Hindlimb muscle (tissue), 1 donor: ENCODE results near the gene SETDB2. TPM values are rescaled to one million over a fixed set of nuclear protein-coding genes. Genes with fewer than 3 reads are reported as not detected.

Experiments
- DNase-seq: peaks from one replicate; pipeline ENCODE4 v3.0.0-alpha.2; 2013
- polyA plus RNA-seq: library from polyadenylated mRNA; unstranded; fragments of 120-200 nt; gene quantifications from one replicate; pipeline ENCODE4 v1.2.1, GENCODE V29; 2013; ENCODE audit not compliant: insufficient read length

SETDB2 gene
- polyA plus RNA-seq, 1 donor = 8.5 TPM

GRCh38 chr13:49472186-49472585 lies 28.1 kb downstream of the SETDB2 start:
- no peak for DNase-seq

- no peak for DNase-seq
These were observed 32.5 kb downstream of the SETDB2 start for GRCh38 chr13:49476529-49476928.

- DNase-seq = no peak
These were observed 37.7 kb downstream of the SETDB2 start for GRCh38 chr13:49481788-49482187.

- no peak for DNase-seq
These were observed 44.5 kb downstream of the SETDB2 start for GRCh38 chr13:49488563-49488962.

GRCh38 chr13:49494645-49495044 lies 50.6 kb downstream of the SETDB2 start:
- peak; percentile 6 for DNase-seq

- DNase-seq = peak; percentile 71
These were observed 52.0 kb downstream of the SETDB2 start, which contains the start of gene PHF11 for GRCh38 chr13:49495783-49496762. PHF11 (plus strand) TSS chr13:49495953; CDS start chr13:49496002, 49 bp downstream.

GRCh38 chr13:49496837-49497236 lies 52.8 kb downstream of the SETDB2 start:
- peak; percentile 5 for DNase-seq

DNA sequence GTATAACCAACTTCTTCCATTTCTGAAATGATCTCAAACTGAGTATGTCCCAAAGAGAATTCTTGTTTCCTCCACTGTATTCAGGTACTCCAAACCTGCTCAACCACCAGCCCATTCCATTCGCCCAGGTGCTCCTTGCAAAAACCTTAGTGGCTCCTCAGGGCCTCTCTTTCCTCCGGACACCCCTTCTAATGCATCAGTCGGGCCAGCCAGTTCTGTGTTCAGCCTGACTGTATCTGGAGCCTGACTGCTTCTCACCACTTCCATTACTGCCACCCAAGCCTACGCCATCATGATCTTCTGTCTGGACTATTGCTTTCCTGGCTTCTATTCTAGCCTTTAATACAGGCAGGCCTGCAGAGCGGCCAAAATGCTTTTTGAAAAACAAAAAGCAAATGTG lies 53.2 kb downstream of the SETDB2 start:
- no peak for DNase-seq

GRCh38 chr13:49498206-49498605 lies 54.1 kb downstream of the SETDB2 start:
- no peak for DNase-seq

- no peak for DNase-seq
These were observed 56.0 kb downstream of the SETDB2 start for GRCh38 chr13:49499889-49500660.

- DNase-seq = no peak
These were observed 58.9 kb downstream of the SETDB2 start for GRCh38 chr13:49502954-49503353.

- DNase-seq = no peak
These were observed 59.9 kb downstream of the SETDB2 start for GRCh38 chr13:49503951-49504350.

DNA sequence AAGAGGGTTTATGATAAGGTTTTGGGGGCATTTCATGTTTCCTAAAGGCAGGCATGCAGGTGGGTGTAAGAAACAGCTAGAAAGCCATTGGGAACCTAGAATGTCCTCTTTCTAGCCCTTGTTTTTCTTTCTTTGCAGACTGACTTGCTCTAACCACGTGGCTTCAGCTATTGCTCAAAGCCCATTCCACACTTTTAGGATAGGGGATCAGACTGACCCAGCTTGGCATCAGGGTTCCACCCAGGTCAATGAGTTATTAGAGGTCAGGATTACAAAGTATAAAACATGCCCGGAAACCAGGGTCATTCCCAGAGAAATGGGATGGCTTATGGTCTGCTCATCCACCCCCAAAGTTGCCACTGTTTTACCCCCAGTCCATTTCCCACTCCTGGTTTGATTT lies 68.5 kb downstream of the SETDB2 start:
- no peak for DNase-seq

- DNase-seq = no peak
These were observed 72.4 kb downstream of the SETDB2 start for GRCh38 chr13:49516467-49516866.

- DNase-seq = no peak
These were observed 73.4 kb downstream of the SETDB2 start for GRCh38 chr13:49517461-49517860.

DNA sequence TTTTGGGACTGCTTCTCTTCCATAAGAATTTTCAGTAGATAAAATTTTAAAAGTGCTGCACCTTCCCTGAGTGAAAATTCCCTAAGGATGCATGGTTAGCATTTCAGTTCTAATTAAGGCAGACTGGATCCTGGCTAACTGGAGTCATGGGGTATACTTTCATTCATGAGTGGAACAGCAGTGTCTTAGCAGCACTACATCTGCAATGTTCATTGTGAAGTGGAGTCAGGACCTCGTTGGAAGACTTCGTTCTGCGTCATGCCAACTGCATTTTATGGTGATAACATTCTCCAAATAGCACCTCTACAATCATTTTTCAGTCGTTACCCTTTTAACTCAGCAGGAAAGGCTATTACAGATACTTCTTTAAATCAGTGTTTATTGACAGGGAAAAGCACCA lies 77.2 kb downstream of the SETDB2 start:
- DNase-seq = no peak

DNA sequence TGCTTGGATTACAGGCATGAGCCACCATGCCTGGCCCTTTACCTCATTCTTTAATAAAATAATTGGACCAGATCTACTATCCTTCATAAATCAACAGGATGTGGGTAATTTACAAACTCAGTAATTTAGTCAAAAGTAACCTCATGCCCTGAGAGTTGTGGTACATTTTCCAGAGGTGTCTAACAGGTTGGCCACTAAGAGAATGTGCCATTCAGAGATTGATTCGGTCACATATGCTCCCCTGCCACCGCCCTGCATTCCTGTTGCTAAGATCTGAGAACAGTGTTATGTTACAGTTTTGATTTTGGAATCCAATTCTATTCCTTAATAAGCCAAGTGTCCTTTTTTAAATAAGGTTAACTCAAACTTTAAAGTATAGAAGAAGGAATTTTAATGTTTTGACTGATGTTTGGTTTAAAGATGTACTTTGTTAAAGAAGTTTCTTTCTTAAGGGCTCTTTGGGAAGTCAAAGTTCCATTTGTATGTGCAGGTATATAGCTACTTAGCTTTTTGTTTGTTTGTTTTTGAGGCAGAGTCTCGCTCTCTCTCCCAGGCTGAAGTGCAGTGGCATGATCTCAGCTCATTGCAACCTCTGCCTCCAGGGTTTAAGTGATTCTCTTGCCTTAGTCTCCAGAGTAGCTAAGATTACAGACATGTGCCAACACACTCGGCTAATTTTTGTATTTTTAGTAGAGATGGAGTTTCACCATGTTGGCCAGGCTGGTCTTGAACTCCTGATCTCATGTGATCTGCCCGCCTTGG lies 80.8 kb downstream of the SETDB2 start:
- no peak for DNase-seq

DNA sequence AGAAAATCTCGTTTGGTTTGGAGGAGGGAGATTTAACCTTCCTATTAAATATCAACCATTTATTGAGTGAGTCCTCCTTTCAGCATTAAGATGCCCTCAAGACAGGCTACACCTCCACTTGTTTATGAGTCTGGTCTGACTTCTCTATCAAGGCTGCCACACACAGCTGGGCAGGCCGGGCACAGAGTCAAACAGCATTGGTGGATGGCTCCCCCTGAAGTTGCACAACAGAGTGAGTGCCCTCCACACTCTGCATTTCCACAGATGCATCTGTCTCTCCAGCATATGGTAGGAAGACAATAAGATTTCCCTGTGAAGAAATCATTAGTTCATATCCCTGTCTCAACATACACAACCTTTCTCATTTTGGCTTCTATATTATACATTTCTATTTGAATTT lies 83.0 kb downstream of the SETDB2 start:
- DNase-seq = no peak

DNA sequence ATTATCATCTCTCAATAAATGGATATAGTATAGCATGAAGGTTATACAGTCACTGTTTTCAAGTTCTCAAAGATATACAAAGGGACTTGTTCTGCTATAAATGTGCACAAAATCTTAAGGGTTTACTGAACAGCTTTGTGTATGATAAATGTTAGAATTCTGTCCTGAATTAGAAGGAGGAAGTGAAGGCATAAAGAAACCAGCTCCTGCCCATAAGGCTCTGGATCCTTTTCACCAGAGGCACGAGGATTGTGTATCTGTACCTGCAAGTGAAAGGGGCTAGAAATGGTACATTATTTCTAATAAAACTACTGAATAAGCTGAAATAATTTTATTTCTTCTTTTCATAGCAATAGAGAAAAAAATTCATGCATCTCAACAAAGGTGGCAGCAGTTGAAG lies 84.1 kb downstream of the SETDB2 start:
- no peak for DNase-seq

DNA sequence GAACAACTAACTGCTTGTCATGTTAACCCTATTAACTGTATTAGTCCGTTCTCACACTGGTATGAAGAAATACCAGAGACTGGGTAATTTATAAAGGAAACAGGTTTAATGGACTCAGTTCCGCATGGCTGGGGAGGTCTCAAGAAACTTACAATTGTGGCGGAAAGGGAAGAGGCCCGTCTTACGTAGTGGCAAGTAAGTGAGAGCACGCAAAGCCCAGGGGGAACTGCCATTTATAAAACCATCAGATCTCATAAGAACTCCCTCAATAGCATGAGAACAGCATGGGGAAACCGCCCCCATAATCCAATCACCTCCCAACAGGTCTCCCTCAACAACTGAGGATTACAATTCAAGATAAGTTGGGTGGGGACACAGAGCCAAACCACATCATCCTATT lies 86.4 kb downstream of the SETDB2 start:
- DNase-seq = no peak

GRCh38 chr13:49532593-49532992 lies 88.5 kb downstream of the SETDB2 start:
- DNase-seq = no peak

DNA sequence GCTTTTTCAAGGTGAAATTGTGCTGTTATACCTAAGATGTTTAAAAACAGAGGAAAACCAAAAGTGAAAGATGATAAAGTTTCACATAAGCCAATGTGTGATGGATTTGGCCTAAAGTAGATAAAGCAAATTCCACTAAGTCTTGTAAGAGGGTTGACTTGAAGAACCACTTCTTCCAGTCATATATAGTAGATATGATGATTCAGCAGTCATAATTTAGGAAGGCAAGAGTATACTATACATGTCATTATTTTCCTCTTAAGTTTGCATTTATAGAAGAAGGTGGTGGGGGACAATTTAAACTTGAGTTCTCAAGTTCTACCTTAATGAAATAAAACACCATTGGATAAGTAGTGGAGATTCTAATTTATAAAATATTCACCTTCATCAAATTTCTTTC lies 88.9 kb downstream of the SETDB2 start:
- no peak for DNase-seq
